A549 treated with CpdA at 1 μM for 4 hours (cell line): ENCODE measurements around the gene ADAT2. TPM values are rescaled to one million over a fixed set of nuclear protein-coding genes. Genes with fewer than 3 reads are reported as not detected.

Experiments used
- total RNA-seq: library from RNA; stranded (reverse); fragments of 200-300 nt; extraction: Qiagen RNA extraction; gene quantifications from 5 replicates; pipeline ENCODE4 v1.2.3, GENCODE V29; 2022; ENCODE audit warnings: low read depth

The ADAT2 gene
- 2.9 to 4.4 TPM (median 3.8 TPM) in 5 replicates for total RNA-seq

DNA sequence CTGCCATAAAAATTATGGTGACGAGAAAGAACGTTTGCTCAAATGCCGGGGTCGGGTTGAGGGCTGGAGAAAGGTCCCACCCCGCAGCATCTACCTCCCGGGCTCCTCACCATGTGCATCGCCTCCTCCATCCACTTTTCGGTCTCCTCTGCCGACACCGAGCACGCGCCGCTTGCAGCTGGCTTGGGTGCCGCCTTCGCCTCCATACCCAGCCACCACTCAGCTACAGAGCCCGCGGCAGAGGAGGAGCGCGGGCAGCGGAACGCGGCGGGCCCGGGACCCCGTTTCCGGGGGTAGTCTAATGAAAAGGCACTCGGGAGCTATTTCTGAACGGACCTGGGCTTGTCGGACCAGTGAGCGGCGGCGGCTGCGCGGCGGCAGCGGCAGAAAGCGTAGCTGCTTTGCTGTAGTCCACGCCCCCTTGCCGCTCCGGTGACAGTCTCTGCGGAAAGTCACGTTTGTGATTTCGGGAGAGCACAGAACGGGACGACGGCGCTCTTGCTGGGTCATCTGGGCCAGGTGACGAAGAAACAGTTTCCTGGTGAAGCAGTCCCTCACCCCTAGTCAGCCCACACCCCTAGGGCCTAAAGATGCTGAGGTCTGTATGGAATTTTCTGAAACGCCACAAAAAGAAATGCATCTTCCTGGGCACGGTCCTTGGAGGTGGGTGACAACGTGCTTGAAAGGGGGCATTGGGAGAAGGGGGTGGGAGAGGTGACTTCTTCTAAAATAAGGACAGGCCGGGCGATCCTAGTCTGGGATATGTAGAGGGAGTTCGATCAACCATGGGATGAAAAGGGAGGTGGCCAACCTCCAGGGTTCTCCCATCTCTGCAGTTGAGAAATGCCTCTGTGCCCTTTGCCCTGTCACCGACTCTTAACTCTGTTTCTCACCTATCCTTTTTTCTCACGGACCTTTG is at the start of gene ADAT2, which contains the start of gene PEX3:
TSS of gene ADAT2 (minus strand) at position 243 of the 919 bp plus-strand sequence. CDS start at position 206, 37 bp downstream.
TSS of gene PEX3 (plus strand) at position 353 of the 919 bp plus-strand sequence. CDS start at position 591, 238 bp downstream.

Other genes with a start within 250 kb of the ADAT2 start
- 9.2 to 15.5 TPM (median 11.7 TPM) in 5 replicates for gene PEX3, start 110 bp upstream of the ADAT2 start, total RNA-seq
- 52.7 to 58.0 TPM (median 54.5 TPM) in 5 replicates for gene FUCA2, start 61.0 kb upstream of the ADAT2 start, total RNA-seq
- 3.6 to 5.4 TPM (median 4.0 TPM) in 5 replicates for gene PHACTR2, start 227.3 kb upstream of the ADAT2 start, total RNA-seq